GM18867 (cell line): Measurements from ENCODE around the gene MCTP1.

Experiments
- ATAC-seq: cut with Tn5 transposase; IDR thresholded peaks from one replicate; pipeline ENCODE4 v1.9.1; 2021; ENCODE audit warnings: mild to moderate bottlenecking, moderate library complexity; ENCODE audit not compliant: unreplicated experiment

Gene MCTP1

GRCh38 chr5:95184924-95185323 lies 100.0 kb downstream of the MCTP1 start:
- ATAC-seq, result no peak

- no peak for ATAC-seq
These were observed 103.2 kb downstream of the MCTP1 start for GRCh38 chr5:95181644-95182043.

DNA sequence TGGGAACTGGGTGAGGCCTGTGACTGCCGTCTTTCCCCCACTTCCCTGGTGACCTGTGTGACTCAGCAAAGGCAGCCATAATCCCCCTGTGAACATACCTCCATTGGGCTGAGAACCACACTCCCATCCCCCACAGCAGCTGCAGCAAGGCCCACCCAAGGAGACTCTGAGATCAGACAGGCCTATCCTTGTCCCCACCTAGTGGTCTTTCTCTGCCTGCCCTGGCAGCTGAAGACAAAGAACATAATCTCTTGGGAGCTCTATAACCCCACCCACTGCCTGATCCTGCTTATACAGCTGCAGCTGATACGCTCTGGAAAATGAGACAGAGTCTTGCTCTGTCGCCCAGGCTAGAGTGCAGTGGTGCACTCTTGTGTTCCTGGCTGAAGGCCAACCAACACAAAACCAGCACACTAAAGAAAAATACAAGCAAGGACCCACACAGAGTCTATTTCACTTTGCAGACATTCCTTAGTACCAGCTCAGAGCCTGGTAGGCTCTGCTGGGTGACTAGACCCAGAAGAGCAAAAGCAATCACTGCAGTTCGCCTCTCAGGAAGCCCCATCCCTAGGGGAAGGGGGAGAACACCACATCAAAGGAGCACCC lies 106.7 kb downstream of the MCTP1 start:
- no peak for ATAC-seq

DNA sequence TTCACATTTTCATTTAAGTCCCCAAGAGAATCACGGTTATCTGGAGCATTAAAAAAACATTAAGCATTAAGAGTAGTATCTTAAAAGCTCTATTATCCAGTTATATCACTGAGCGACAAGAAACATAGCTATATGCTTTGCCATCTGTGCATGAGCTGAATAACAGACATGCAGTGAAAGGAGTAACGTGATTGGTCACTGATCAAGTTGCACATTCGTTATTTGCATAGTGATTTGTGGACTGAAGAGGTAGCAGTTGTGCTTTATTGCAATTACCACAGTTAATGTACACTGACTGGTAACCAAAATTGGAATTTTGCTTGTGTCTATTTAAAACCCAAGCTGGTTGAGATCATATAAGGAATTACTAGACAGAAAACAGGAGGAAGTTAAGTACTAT lies 107.4 kb downstream of the MCTP1 start:
- no peak for ATAC-seq

GRCh38 chr5:95175106-95175505 lies 109.8 kb downstream of the MCTP1 start:
- no peak for ATAC-seq

DNA sequence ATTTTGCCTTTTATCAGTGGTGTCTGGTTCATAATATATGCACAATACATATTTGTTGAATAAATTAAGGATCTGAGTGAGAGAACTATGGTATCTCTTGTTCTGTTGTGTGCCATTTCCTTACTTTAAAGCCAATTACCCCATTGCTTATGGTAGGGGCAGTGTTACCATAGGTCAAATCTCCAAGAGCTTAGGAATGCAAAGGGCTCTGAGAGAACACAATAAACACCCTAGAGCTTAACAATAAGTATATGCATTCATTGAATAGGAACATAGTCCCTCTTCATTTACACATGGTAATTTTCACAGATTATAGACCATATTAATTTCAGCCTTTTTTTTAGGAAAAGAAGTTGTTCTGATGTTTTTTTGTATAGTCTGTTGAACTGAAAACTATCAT lies 112.2 kb downstream of the MCTP1 start:
- no peak for ATAC-seq

GRCh38 chr5:95164861-95165260 lies 120.0 kb downstream of the MCTP1 start:
- no peak for ATAC-seq

- ATAC-seq, result no peak
These were observed 121.8 kb downstream of the MCTP1 start for GRCh38 chr5:95163079-95163478.

DNA sequence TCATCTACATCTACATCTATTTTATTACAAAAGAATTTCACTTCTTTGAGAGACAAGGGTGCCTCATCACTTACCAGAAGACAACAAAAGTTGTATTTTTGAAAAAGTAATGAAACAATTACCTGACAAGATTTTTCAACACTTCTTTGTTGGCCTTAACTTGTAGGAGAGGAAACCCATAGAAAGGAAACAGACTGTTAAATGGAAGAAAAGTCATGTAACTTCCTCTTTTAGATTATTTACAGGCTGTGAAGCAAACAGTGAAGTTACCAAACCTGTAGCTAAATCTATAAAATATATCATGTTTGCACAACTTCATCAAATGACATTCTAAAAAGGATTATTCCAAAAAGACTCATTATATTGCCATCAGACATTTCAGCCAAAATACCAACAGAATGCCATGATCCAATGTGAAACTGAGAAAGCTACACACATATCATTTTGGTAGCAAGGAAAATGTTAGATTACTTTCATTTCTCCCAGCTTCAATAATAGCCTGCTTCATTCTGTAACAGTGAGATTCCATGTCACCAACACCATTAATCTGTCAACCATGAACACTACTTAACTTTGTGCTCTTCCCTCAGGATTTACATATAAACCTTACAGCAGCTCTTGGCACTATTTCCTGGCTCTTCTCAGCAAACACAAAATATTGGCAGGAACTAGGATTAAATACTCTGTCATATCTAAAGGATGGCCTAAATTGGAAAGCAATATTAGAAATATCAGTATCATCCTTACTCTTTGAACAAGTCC lies 122.5 kb downstream of the MCTP1 start:
- ATAC-seq, result no peak

GRCh38 chr5:95159603-95160002 lies 125.3 kb downstream of the MCTP1 start:
- no peak for ATAC-seq

DNA sequence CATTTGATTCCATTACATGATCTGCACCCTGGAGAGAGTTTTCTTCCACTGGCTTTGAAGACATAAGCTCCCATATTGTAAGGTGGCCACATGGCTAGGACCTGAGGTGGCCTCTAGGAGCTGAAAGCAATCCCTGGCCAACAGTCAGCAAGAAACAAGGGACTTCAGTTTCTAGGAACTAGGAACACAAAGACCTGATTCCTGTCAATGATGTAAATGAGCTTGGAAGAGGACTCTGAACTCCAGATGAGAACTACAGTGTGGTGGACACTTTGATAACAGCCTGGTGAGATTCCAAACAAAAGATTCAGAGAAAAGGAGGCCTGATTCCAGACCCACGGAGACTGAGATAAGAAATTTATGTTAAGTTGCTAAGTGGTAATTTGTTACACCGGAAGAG lies 129.0 kb downstream of the MCTP1 start:
- ATAC-seq, result no peak

- no peak for ATAC-seq
These were observed 131.4 kb downstream of the MCTP1 start for GRCh38 chr5:95153511-95153910.

GRCh38 chr5:95152535-95152934 lies 132.4 kb downstream of the MCTP1 start:
- no peak for ATAC-seq

DNA sequence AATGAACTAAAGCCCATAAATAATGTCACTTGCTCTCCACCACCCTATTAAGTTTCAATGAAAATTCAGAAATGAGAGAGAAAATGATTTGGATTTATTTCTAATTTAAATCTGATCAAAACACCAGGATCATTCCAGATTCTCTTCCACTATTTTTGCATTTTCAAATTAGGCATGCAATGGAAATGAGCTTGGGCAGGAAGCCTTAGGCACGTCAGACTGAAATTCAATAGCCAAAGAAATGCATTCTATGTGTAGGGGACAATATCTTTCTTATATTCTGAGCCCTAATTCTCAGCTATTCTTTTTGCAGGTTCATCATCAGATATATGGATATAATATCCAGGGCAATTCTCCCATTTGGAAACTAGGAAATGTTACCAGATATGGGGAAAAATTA lies 132.8 kb downstream of the MCTP1 start:
- ATAC-seq, result no peak

- ATAC-seq, result no peak
These were observed 133.2 kb downstream of the MCTP1 start for GRCh38 chr5:95151694-95152093.

DNA sequence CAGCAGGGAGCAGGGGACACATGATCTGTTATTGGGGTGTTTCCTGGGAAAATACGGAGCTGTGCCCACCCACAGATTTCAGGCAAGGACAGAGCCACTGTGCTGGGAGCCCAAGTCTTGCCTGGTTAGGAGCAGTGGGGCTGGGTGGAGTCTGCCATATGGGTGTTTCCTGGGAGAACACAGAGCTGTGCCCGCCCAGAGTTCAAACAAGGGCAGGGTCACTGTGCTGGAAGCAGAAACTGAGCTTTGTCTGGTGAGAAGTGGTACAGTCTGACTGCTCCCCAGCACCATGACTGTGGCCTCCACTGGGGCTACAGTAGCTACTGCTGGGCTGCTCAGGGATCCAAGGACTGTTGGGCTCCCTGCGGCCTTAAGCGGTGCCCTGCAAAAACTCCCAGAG lies 135.5 kb downstream of the MCTP1 start:
- no peak for ATAC-seq

DNA sequence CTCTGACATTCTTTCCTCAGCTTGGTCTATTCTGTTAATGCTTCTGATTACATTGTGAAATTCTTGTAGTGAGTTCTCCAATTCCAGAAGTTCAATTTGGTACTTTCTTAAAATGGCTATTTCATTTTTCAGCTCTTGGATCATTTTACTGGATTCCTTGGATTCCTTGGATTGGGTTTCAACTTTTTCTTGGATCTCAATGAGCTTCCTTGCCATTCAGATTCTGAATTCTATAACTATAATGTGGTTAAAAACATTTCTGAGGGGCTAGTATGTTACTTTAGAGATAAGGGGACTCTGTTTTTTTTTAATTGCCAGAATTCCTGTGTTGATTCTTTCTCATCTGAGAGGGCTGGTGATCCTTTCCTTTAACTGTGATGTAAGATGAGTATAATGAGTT lies 136.4 kb downstream of the MCTP1 start:
- ATAC-seq, result no peak

DNA sequence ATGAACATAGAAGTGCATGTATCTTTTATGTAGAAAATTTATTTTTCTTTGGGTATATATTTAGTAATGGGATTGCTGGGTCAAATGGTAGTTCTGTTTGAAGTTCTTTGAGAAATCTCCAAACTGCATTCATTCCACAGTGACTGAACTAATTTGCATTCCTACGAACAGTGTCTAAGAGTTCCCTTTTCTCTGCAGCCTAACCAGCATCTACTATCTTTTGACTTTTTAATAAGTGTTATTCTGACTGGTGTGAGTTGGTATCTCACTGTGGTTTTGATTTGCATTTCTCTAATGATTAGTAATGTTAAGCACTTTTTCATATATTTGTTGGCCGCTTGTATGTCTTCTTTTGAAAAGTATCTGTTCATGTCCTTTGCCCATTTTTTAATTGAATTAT lies 141.0 kb downstream of the MCTP1 start:
- ATAC-seq, result peak; percentile 68

DNA sequence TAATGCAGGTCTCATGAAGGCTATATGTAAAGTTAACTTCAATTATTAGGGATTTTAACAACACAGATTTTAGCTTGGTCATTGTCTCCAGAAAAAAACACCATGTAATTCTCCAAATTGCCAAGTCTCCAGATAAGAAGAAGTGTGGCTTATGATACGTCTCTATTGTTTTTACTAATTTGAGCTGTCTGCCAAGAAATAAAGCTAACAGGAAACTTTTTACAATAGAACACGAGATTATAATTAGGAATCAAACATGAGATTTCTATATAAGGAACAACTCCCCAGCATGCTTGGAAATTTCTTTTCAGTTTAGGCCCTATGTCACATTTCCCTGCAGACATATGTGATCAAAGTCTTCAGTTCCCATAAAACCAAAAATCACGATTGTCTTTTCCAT lies 142.7 kb downstream of the MCTP1 start:
- no peak for ATAC-seq

GRCh38 chr5:95141141-95141540 lies 143.8 kb downstream of the MCTP1 start:
- no peak for ATAC-seq

DNA sequence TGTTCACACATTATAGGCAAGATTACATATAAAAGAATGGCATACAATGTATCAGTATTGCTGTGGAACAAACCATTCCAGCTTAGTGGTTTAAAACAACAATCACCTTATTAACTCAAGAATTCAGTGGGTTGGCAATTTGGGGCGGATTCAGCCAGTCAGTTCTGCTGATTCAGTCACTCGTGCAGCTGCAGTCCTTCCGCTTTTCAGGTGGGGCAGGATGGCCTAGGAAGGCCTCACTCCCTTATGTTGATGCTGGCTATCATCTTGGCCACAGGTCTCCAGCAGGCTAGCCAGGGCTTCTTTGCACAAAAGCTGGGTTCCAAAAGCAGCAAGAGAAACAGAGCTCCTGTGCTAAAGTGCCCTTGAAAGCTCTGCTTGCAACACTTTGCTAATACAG lies 150.6 kb downstream of the MCTP1 start:
- ATAC-seq, result no peak

DNA sequence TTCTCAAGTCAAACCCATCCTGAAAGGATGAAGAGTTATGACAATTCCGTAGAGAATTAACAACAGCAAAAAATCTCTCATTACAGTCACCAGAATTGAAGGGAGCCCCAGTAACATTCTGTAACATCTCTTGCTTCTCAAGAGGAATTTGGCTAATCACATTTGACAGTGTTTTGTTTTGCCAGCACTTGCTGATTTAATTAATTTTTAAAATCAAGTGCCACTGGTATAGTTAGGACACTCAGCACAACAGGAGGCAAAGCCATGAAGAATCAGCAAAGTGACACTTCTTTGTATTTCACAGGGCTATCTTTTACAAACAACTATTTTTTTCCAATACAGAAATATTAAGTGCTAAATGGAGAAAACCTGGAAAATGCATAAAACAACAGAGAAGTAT lies 152.8 kb downstream of the MCTP1 start:
- ATAC-seq, result no peak

- no peak for ATAC-seq
These were observed 154.0 kb downstream of the MCTP1 start for GRCh38 chr5:95130941-95131340.
